Measurements from ENCODE around the gene SIGLEC11. TPM values are rescaled to one million over a fixed set of nuclear protein-coding genes. Genes with fewer than 3 reads are reported as not detected.

Gene SIGLEC11
- total and polyA plus RNA-seq, 2 of the 13 experiments (the other 11 are each of a cell fraction or from before 2014, with no cell fraction given) = not detected

DNA sequence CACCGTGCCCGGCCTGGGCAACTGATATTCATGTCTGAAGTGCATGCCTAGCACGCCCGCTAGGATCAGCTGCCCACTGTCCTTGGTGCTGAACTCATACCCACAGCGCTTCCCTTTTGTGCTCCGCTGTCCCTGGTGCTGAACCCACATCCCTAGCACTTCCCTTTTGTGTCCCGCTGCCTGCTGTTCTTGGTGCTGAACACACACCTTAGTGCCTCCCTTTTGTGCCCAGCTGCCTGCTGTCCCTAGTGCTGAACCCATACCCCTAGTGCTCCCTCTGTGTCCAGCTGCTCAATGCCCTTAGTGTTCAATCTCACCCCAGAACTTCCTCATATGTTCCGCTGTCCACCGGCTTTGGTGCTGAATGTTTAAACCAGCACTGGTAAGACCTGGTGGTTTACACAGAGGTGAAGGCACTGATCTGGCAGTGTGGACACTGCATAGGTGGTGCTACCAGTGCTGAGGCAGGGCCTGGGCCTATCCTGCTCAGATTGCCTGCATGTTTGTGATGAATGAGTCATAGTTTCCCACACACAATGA lies 26.3 kb upstream of the SIGLEC11 start (continued):
- TF ChIP-seq RARA (CRISPR knock-in tag; IDR thresholded peaks at IDR 0.05) (peak; percentile 95), PAF1 (CRISPR knock-in tag; IDR thresholded peaks at IDR 0.05) (peak; percentile 94), UBTF (CRISPR knock-in tag; IDR thresholded peaks at IDR 0.05) (peak; percentile 55), E2F5 (CRISPR knock-in tag; conservative IDR thresholded peaks at IDR 0.05) (peak; percentile 99), SRSF9 (IDR thresholded peaks at IDR 0.05; ENCODE audit: borderline replicate concordance, insufficient read depth, low read depth, low read length, poor library complexity, severe bottlenecking) (no peak), ZNF556 (CRISPR knock-in tag; IDR thresholded peaks at IDR 0.05; ENCODE audit: borderline replicate concordance) (peak; percentile 100), GABPA (IDR thresholded peaks at IDR 0.05; ENCODE audit: low read depth, low read length) (no peak), GABPA (CRISPR knock-in tag; IDR thresholded peaks at IDR 0.05; ENCODE audit: low read depth) (peak; percentile 76), RBM22 (optimal IDR thresholded peaks at IDR 0.05; ENCODE audit: low read length) (no peak), SIX1 (CRISPR knock-in tag; IDR thresholded peaks at IDR 0.05; ENCODE audit: borderline replicate concordance) (peak; percentile 96), ZNF709 (CRISPR knock-in tag; IDR thresholded peaks at IDR 0.05) (peak; percentile 100), ZNF430 (CRISPR knock-in tag; IDR thresholded peaks at IDR 0.05) (peak; percentile 100), SKI (IDR thresholded peaks at IDR 0.05; ENCODE audit: partially characterized antibody) (no peak), GATA4 (IDR thresholded peaks at IDR 0.05; ENCODE audit: borderline replicate concordance, low read depth) (no peak), ZNF644 (CRISPR knock-in tag; IDR thresholded peaks at IDR 0.05; ENCODE audit: low read depth) (peak; percentile 95; the same call in 1 of the 2 replicates), HCFC1 (IDR thresholded peaks at IDR 0.05; ENCODE audit: low read depth, low read length) (no peak)
- TF ChIP-seq, protein P1, sequence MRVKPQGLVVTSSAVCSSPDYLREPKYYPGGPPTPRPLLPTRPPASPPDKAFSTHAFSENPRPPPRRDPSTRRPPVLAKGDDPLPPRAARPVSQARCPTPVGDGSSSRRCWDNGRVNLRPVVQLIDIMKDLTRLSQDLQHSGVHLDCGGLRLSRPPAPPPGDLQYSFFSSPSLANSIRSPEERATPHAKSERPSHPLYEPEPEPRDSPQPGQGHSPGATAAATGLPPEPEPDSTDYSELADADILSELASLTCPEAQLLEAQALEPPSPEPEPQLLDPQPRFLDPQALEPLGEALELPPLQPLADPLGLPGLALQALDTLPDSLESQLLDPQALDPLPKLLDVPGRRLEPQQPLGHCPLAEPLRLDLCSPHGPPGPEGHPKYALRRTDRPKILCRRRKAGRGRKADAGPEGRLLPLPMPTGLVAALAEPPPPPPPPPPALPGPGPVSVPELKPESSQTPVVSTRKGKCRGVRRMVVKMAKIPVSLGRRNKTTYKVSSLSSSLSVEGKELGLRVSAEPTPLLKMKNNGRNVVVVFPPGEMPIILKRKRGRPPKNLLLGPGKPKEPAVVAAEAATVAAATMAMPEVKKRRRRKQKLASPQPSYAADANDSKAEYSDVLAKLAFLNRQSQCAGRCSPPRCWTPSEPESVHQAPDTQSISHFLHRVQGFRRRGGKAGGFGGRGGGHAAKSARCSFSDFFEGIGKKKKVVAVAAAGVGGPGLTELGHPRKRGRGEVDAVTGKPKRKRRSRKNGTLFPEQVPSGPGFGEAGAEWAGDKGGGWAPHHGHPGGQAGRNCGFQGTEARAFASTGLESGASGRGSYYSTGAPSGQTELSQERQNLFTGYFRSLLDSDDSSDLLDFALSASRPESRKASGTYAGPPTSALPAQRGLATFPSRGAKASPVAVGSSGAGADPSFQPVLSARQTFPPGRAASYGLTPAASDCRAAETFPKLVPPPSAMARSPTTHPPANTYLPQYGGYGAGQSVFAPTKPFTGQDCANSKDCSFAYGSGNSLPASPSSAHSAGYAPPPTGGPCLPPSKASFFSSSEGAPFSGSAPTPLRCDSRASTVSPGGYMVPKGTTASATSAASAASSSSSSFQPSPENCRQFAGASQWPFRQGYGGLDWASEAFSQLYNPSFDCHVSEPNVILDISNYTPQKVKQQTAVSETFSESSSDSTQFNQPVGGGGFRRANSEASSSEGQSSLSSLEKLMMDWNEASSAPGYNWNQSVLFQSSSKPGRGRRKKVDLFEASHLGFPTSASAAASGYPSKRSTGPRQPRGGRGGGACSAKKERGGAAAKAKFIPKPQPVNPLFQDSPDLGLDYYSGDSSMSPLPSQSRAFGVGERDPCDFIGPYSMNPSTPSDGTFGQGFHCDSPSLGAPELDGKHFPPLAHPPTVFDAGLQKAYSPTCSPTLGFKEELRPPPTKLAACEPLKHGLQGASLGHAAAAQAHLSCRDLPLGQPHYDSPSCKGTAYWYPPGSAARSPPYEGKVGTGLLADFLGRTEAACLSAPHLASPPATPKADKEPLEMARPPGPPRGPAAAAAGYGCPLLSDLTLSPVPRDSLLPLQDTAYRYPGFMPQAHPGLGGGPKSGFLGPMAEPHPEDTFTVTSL (CRISPR knock-in tag; IDR thresholded peaks at IDR 0.05; ENCODE audit: borderline replicate concordance) = peak; percentile 98
